ENCODE measurements around the gene RCSD1. TPM values are rescaled to one million over a fixed set of nuclear protein-coding genes. Genes with fewer than 3 reads are reported as not detected.
A peak's percentile ranks its signal among the peaks of the same experiment; 100 is the strongest.

Gene RCSD1
- total and polyA plus RNA-seq, 2 donors from 2014 or later: 3.9 to 18.3 TPM

DNA sequence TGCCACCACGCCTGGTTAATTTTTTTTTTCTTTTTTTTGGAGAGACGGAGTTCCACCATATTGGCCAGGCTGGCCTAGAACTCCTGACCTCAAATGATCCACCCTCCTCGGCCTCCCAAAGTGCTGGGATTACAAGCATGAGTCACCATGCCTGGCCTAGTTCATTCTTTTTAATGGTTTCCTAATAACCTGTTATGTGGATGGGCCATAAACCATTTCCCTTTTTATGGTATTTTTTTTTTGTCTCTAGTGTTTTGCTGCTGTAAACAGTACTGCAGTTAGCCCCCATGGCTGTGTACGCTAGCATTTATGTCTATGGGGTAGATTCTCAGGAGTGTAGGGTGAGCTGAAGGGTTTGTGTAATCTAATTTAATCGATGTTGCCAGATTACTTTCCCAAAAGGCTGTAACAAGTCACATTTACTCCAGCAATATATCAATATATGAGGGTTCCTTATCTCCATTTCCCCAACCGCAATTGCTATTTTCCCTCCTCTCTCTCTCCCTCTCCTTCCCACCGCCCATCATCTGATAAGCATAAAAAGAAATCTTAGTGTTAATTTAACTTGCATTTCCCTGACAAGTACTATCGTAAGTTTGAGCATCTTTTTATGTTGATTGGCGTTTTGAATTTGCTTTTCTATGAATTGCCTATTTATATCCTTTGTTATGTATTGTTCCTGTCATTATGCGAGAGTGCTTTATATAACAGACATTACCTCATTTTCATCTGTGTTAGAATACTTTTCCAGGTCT lies 28.7 kb downstream of the RCSD1 start:
- peaks cover 0 to 9% (median 0%) of the 10 kb centered on the region in 3 donors for H3K4me1 ChIP-seq (ENCODE audit: control insufficient read depth in 2 of 3, insufficient read depth in 2 of 3, low read depth in 1 of 3, low read length in 3 of 3)
- no peak for FAIRE-seq

DNA sequence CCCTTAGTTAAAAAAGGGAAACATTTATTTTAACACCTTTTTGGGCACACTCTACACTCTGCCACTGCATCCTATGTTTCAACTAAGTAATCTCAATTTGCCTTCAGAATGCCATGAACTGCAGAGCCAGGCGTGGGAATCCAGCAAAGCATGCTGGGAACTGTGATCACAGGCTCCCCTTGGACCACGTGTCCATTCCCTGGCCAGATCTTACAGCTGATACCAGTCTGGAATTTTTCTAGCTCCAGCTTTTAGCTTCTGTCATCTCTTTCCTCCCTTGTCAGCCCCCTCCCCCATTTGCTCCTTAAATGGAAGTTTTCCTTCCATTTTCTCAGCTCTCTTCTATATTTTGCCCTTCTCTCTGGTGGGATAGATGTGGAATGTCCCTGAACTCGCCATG lies 29.4 kb downstream of the RCSD1 start:
- no peak overlapping the region for H3K27ac ChIP-seq (ENCODE audit: low read depth in 2 of 2, low read length in 2 of 2)
- no peak for FAIRE-seq
- intact Hi-C loops (cut with DNase I): no loop called here

More for the DNA sequence above, 28.7 kb downstream of the RCSD1 start:
- DNase-seq: peak in 1 of 5 donors; percentile 44
- TF ChIP-seq, protein P1, sequence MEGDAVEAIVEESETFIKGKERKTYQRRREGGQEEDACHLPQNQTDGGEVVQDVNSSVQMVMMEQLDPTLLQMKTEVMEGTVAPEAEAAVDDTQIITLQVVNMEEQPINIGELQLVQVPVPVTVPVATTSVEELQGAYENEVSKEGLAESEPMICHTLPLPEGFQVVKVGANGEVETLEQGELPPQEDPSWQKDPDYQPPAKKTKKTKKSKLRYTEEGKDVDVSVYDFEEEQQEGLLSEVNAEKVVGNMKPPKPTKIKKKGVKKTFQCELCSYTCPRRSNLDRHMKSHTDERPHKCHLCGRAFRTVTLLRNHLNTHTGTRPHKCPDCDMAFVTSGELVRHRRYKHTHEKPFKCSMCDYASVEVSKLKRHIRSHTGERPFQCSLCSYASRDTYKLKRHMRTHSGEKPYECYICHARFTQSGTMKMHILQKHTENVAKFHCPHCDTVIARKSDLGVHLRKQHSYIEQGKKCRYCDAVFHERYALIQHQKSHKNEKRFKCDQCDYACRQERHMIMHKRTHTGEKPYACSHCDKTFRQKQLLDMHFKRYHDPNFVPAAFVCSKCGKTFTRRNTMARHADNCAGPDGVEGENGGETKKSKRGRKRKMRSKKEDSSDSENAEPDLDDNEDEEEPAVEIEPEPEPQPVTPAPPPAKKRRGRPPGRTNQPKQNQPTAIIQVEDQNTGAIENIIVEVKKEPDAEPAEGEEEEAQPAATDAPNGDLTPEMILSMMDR (IDR thresholded peaks at IDR 0.05; ENCODE audit: borderline replicate concordance, extremely low read depth, insufficient read depth): no peak
- no peaks in the 10 kb centered on the region for H3K27me3 ChIP-seq (ENCODE audit: control insufficient read depth, insufficient read depth, low read length)
- no peaks in the 10 kb centered on the region for H3K36me3 ChIP-seq (ENCODE audit: control insufficient read depth in 2 of 3, insufficient read depth in 3 of 3, low read length in 3 of 3)
- intact Hi-C loops (cut with DNase I): no loop called here
- H3K4me3 ChIP-seq (ENCODE audit: low read length in 3 of 3): no peak overlapping the region
- no peak overlapping the region for H3K27ac ChIP-seq (ENCODE audit: low read depth in 2 of 2, low read length in 2 of 2)
- H3K9me3 ChIP-seq (ENCODE audit: control insufficient read depth in 2 of 3, insufficient read depth in 1 of 3, low read length in 3 of 3): no peaks in the 10 kb centered on the region
- H3K9ac ChIP-seq (ENCODE audit: low read length in 3 of 3): no peak overlapping the region

DNA sequence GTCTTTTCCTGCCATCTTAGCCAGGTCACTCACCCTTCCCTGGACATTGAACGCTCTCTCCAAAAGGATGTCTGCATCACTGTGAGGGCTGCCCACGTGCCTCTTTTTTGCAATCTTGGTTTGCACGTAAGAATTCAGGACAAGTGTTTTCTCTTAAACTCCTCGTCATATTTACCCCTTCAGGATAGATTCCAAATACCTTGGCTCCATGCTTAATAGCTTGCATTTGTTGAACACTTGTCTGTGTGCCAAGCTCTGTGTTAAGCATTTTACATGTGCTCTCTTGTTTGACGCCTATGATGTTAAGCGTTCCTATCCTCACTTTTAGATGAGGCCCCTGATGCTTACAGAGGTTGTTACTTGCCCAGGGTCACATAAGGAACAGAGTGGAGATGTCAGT lies 29.8 kb downstream of the RCSD1 start:
- FAIRE-seq (no peak), DNase-seq (no peak)
- TF ChIP-seq, protein P1 (IDR thresholded peaks at IDR 0.05; ENCODE audit: borderline replicate concordance, extremely low read depth, insufficient read depth): no peak
- H3K4me3 ChIP-seq (ENCODE audit: low read length in 3 of 3): no peak overlapping the region
- no peak overlapping the region for H3K27ac ChIP-seq (ENCODE audit: low read depth in 2 of 2, low read length in 2 of 2)
- peaks cover 0 to 8% (median 0%) of the 10 kb centered on the region in 3 donors for H3K4me1 ChIP-seq (ENCODE audit: control insufficient read depth in 2 of 3, insufficient read depth in 2 of 3, low read depth in 1 of 3, low read length in 3 of 3)
- no peak overlapping the region for H3K9ac ChIP-seq (ENCODE audit: low read length in 3 of 3)
- H3K9me3 ChIP-seq (ENCODE audit: control insufficient read depth in 2 of 3, insufficient read depth in 1 of 3, low read length in 3 of 3): no peaks in the 10 kb centered on the region
- no peaks in the 10 kb centered on the region for H3K27me3 ChIP-seq (ENCODE audit: control insufficient read depth, insufficient read depth, low read length)
- no peaks in the 10 kb centered on the region for H3K36me3 ChIP-seq (ENCODE audit: control insufficient read depth in 2 of 3, insufficient read depth in 3 of 3, low read length in 3 of 3)
- intact Hi-C loops (cut with DNase I): no loop called here

More for the DNA sequence above, 29.4 kb downstream of the RCSD1 start:
- H3K27me3 ChIP-seq (ENCODE audit: control insufficient read depth, insufficient read depth, low read length): no peaks in the 10 kb centered on the region
- H3K36me3 ChIP-seq (ENCODE audit: control insufficient read depth in 2 of 3, insufficient read depth in 3 of 3, low read length in 3 of 3): no peaks in the 10 kb centered on the region
- peak in 2 of 5 donors; percentile 43 to 84 for DNase-seq
- peaks cover 0 to 9% (median 0%) of the 10 kb centered on the region in 3 donors for H3K4me1 ChIP-seq (ENCODE audit: control insufficient read depth in 2 of 3, insufficient read depth in 2 of 3, low read depth in 1 of 3, low read length in 3 of 3)
- H3K9me3 ChIP-seq (ENCODE audit: control insufficient read depth in 2 of 3, insufficient read depth in 1 of 3, low read length in 3 of 3): no peaks in the 10 kb centered on the region
- H3K4me3 ChIP-seq (ENCODE audit: low read length in 3 of 3): no peak overlapping the region
- no peak overlapping the region for H3K9ac ChIP-seq (ENCODE audit: low read length in 3 of 3)
- TF ChIP-seq, protein P1 (IDR thresholded peaks at IDR 0.05; ENCODE audit: borderline replicate concordance, extremely low read depth, insufficient read depth): no peak

All from kidney (tissue), 14 donors.